Liver (tissue), 3 donors: ENCODE results near the gene CCRL2.

Experiments
- ATF3 ChIP-seq: IDR thresholded peaks from 2 replicates; pipeline ENCODE4 v1.6.1; 2016; ENCODE audit warnings: antibody characterized with exemption
- CTCF ChIP-seq: fragments of 150-350 bp; IDR thresholded peaks from 2 replicates; pipeline ENCODE4 v1.5.1; 2017; ENCODE audit warnings: improper control_type of control experiment, low read depth, low read length; ENCODE audit not compliant: missing input control
- HNF4A ChIP-seq, 2 donors: conservative IDR thresholded peaks; 2 replicates each; pipeline ENCODE4 v1.6.1; 2016; ENCODE audit warnings: antibody characterized with exemption in 2 of 2, mild to moderate bottlenecking in 2 of 2
- RAD21 ChIP-seq, 2 donors: IDR thresholded peaks; 2 replicates each; pipeline ENCODE4 v1.6.1; 2016; ENCODE audit warnings: antibody characterized with exemption in 2 of 2, mild to moderate bottlenecking in 2 of 2
- SP1 ChIP-seq: IDR thresholded peaks from 2 replicates; pipeline ENCODE4 v1.6.1; 2018; ENCODE audit warnings: antibody characterized with exemption, mild to moderate bottlenecking
- TAF1 ChIP-seq: conservative IDR thresholded peaks from 2 replicates; pipeline ENCODE4 v1.6.1; 2016; ENCODE audit warnings: antibody characterized with exemption, mild to moderate bottlenecking
- donor health status: healthy.
- donor health status: healthy.

GRCh38 chr3:46454209-46454595 is 47.1 kb downstream of the CCRL2 start:
- TF ChIP-seq CTCF (no peak), RAD21 (IDR thresholded peaks at IDR 0.05) (no peak), ATF3 (no peak), TAF1 (no peak), SP1 (no peak), HNF4A (conservative IDR thresholded peaks at IDR 0.05) (no peak)
